ENCODE data around the gene SLC22A1.

DNA sequence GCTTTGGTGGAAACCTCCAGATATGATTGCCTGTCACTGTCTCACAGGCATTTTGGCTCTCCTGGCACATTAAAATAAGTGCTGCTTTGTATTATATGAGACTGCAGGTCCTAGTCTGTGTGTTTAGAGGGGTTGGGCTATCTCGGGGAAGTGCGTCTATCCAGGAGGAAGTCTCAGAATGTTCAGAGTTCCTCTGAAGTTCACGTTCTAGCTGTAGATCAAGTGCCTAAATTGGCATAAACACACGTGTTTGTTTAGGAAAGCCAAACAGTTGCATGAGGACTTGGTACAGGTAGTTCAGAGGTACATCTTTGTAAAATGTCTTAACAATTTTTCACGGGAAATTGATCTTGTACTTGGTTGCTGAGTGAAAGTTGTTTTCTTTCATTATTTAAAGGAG lies 36.4 kb upstream of the SLC22A1 start:
- TF ChIP-seq, protein P1, sequence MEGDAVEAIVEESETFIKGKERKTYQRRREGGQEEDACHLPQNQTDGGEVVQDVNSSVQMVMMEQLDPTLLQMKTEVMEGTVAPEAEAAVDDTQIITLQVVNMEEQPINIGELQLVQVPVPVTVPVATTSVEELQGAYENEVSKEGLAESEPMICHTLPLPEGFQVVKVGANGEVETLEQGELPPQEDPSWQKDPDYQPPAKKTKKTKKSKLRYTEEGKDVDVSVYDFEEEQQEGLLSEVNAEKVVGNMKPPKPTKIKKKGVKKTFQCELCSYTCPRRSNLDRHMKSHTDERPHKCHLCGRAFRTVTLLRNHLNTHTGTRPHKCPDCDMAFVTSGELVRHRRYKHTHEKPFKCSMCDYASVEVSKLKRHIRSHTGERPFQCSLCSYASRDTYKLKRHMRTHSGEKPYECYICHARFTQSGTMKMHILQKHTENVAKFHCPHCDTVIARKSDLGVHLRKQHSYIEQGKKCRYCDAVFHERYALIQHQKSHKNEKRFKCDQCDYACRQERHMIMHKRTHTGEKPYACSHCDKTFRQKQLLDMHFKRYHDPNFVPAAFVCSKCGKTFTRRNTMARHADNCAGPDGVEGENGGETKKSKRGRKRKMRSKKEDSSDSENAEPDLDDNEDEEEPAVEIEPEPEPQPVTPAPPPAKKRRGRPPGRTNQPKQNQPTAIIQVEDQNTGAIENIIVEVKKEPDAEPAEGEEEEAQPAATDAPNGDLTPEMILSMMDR (IDR thresholded peaks at IDR 0.05; ENCODE audit: insufficient read depth, low read depth, low read length), result no peak
- TF ChIP-seq EZH2 (IDR thresholded peaks at IDR 0.05; ENCODE audit: insufficient read depth, low read length), result no peak

All from astrocyte (in vitro differentiated cells and primary cell).